Fibroblast of lung (primary cell): Measurements from ENCODE around the gene CLDN14. TPM values are rescaled to one million over a fixed set of nuclear protein-coding genes. Genes with fewer than 3 reads are reported as not detected.
"Not testable (repeated sequence)": the region's sequence is repeated elsewhere in the genome, so short reads cannot be mapped to it uniquely, and the experiment has no call there.

Experiments used
- DNase-seq, 2 donors: peaks; one replicate each; pipeline versions ENCODE4 v3.0.0 to v3.0.0-alpha.2; 2010; ENCODE audit warnings: low read depth in 2 of 2
- H2AFZ ChIP-seq: 2 replicates; pipeline ENCODE4 v1.5.1; 2012; ENCODE audit warnings: low read length, control low read depth, inconsistent platforms
- H3K27ac ChIP-seq: 2 replicates; pipeline ENCODE4 v1.5.1; 2011; ENCODE audit warnings: low read length, control low read depth; ENCODE audit not compliant: insufficient read depth
- H3K27me3 ChIP-seq: 2 replicates; pipeline ENCODE4 v1.5.1; 2011; ENCODE audit warnings: mild to moderate bottlenecking, low read length; ENCODE audit not compliant: control insufficient read depth, insufficient read depth
- H3K36me3 ChIP-seq: 2 replicates; pipeline ENCODE4 v1.5.1; 2011; ENCODE audit warnings: low read length; ENCODE audit not compliant: control insufficient read depth, insufficient read depth
- H3K4me1 ChIP-seq: 2 replicates; pipeline ENCODE4 v1.5.1; 2011; ENCODE audit warnings: low read length; ENCODE audit not compliant: control insufficient read depth, insufficient read depth; ENCODE audit errors: extremely low read depth
- H3K4me2 ChIP-seq: 2 replicates; pipeline ENCODE4 v1.5.1; 2011; ENCODE audit warnings: low read length, control low read depth; ENCODE audit not compliant: insufficient read depth; ENCODE audit errors: extremely low read depth
- H3K4me3 ChIP-seq, 4 experiments: fragments of 200-600 bp in 1 of 4; sonication (generic) in 1 of 4; replicated peaks in 1 of 4; 2 replicates each; pipeline ENCODE4 v1.5.1; 2011 to 2016; ENCODE audit warnings: low read length in 4 of 4, low read depth in 3 of 4, mild to moderate bottlenecking in 3 of 4, control low read depth in 2 of 4, inconsistent platforms in 1 of 4, mixed read lengths in 1 of 4; ENCODE audit not compliant: insufficient read depth in 1 of 4; ENCODE audit errors: control extremely low read depth in 1 of 4
- H3K79me2 ChIP-seq: 2 replicates; pipeline ENCODE4 v1.5.1; 2012; ENCODE audit warnings: mild to moderate bottlenecking, low read length, inconsistent platforms; ENCODE audit not compliant: control insufficient read depth, insufficient read depth
- H3K9ac ChIP-seq: 2 replicates; pipeline ENCODE4 v1.5.1; 2011; ENCODE audit warnings: mild to moderate bottlenecking, low read length, control low read depth; ENCODE audit not compliant: insufficient read depth
- H3K9me3 ChIP-seq: 2 replicates; pipeline ENCODE4 v1.5.1; 2012; ENCODE audit warnings: low read depth, low read length; ENCODE audit not compliant: control insufficient read depth, insufficient read depth
- H4K20me1 ChIP-seq: 2 replicates; pipeline ENCODE4 v1.5.1; 2011; ENCODE audit warnings: low read length; ENCODE audit not compliant: control insufficient read depth, insufficient read depth; ENCODE audit errors: extremely low read depth
- CTCF ChIP-seq, 2 donors: IDR thresholded peaks in 1 of 2; conservative IDR thresholded peaks in 1 of 2; 1 replicate in 1 of 2; 2 replicates in 1 of 2; pipeline ENCODE4 v1.5.1; 2011 to 2012; ENCODE audit warnings: low read length in 2 of 2, control low read depth in 1 of 2, inconsistent platforms in 1 of 2, low read depth in 1 of 2, mild to moderate bottlenecking in 1 of 2
- EZH2 ChIP-seq: IDR thresholded peaks from 2 replicates; pipeline ENCODE4 v1.5.1; 2012; ENCODE audit warnings: low read length, control low read depth, mild to moderate bottlenecking; ENCODE audit errors: missing control alignments
- polyA plus RNA-seq, 2 donors: library from polyadenylated mRNA; depleted of rRNA in 1 of 2; stranded (reverse) in 1 of 2; unstranded in 1 of 2; fragments of >200 nt; gene quantifications; 2 replicates each; pipeline ENCODE4 v1.2.1, GENCODE V29; 2011 to 2012; ENCODE audit warnings: missing spikeins in 1 of 2
- total RNA-seq: library from RNA; depleted of rRNA; stranded (reverse); fragments of >200 nt; gene quantifications from 2 replicates; pipeline ENCODE4 v1.2.1, GENCODE V29; 2014

Gene CLDN14
- total and polyA plus RNA-seq, 2 donors (not counting 1 experiment from before 2014, with no cell fraction given), result not detected

GRCh38 chr21:36477001-36477400 lies 2.9 kb downstream of the CLDN14 start:
- Histone ChIP-seq H3K4me3 (no peak overlapping the region), H3K27ac (no peak overlapping the region), H3K4me2 (no peak overlapping the region), H3K9ac (no peak overlapping the region), H3K27me3 (no peaks in the 10 kb centered on the region), H2AFZ (no peak overlapping the region), H4K20me1 (no peaks in the 10 kb centered on the region), H3K79me2 (no peaks in the 10 kb centered on the region), H3K4me1 (peaks cover 4% of the 10 kb centered on the region), H3K9me3 (no peaks in the 10 kb centered on the region), H3K36me3 (no peaks in the 10 kb centered on the region)
- no peak for DNase-seq
- TF ChIP-seq CTCF (conservative IDR thresholded peaks at IDR 0.05 in 1 of 2, IDR thresholded peaks at IDR 0.05 in 1 of 2; ENCODE audit: low read depth in 1 of 2, low read length in 2 of 2) (no peak), EZH2 (no peak)

GRCh38 chr21:36476541-36476940 lies 3.4 kb downstream of the CLDN14 start:
- DNase-seq, result peak in 1 of 2 donors; percentile 41
- H3K36me3 ChIP-seq, H3K27ac ChIP-seq: not testable (repeated sequence)

GRCh38 chr21:36474591-36474990 lies 5.3 kb downstream of the CLDN14 start:
- Histone ChIP-seq H3K9ac (no peak overlapping the region), H3K27me3 (no peaks in the 10 kb centered on the region), H2AFZ (no peak overlapping the region), H4K20me1 (no peaks in the 10 kb centered on the region), H3K79me2 (no peaks in the 10 kb centered on the region), H3K4me3 (no peak overlapping the region), H3K36me3 (no peaks in the 10 kb centered on the region), H3K4me1 (peaks cover 4% of the 10 kb centered on the region), H3K27ac (no peak overlapping the region), H3K4me2 (no peak overlapping the region), H3K9me3 (no peaks in the 10 kb centered on the region)
- DNase-seq, result no peak
- TF ChIP-seq EZH2, result no peak

More at GRCh38 chr21:36476541-36476940, 3.4 kb downstream of the CLDN14 start:
- H3K9me3 ChIP-seq, H2AFZ ChIP-seq, H3K4me2 ChIP-seq, H3K9ac ChIP-seq, H3K4me1 ChIP-seq, H4K20me1 ChIP-seq, H3K4me3 ChIP-seq, H3K27me3 ChIP-seq, H3K79me2 ChIP-seq: not testable (repeated sequence)

- Histone ChIP-seq H3K4me3 (no peak overlapping the region), H4K20me1 (no peaks in the 10 kb centered on the region), H3K9me3 (no peaks in the 10 kb centered on the region), H3K79me2 (no peaks in the 10 kb centered on the region), H3K36me3 (no peaks in the 10 kb centered on the region), H2AFZ (no peak overlapping the region), H3K9ac (no peak overlapping the region), H3K4me2 (no peak overlapping the region), H3K27ac (no peak overlapping the region), H3K4me1 (no peaks in the 10 kb centered on the region), H3K27me3 (no peaks in the 10 kb centered on the region)
- TF ChIP-seq EZH2 (no peak), CTCF (conservative IDR thresholded peaks at IDR 0.05 in 1 of 2, IDR thresholded peaks at IDR 0.05 in 1 of 2; ENCODE audit: low read depth in 1 of 2, low read length in 2 of 2) (no peak)
- DNase-seq, result no peak
Measured at GRCh38 chr21:36473203-36473602, 6.7 kb downstream of the CLDN14 start.
